Stimulated activated CD8-positive, alpha-beta memory T cell treated with anti-CD3 and anti-CD28 coated beads, Interleukin-4, amount 100 ng/mL, for 48 hours (primary cell): ENCODE results near the gene LCT.
"Not testable (repeated sequence)": the region's sequence is repeated elsewhere in the genome, so short reads cannot be mapped to it uniquely, and the experiment has no call there.

Source experiments
- DNase-seq: peaks from one replicate; pipeline ENCODE4 v3.0.0-alpha.2; 2020

The LCT gene

DNA sequence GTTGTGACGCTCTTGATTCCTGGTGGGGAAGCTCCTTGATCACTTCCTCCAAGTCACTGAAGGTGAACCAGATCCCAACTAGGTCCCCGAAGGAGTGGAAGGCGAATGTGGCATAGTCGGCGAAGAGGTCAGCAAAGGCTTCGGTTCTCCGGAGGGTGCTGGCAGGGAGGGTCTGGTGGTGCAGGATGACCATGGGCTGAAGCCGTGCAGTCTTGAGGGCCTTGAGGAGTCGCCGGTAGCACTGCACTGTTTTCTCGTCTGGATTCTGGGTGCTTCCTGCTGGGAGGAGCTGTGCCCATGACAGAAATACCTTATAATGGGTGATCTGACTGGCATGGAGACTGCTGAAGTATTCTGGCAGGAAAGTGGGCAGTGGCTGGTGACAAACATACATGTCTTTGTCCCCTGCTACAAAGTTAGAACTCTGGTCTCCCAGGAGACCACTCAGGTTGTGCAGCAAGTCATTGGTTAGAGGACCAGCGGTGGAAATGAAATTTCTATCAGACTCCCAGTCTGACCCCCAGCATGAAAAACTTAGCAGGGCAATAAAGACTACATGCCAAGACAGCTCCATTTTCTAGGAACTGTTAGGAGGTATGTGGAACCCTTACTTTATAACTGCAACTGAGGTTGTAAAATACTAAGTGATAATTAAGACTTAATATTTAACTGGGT is at the start of gene LCT:
TSS of gene LCT (minus strand) at position 589 of the 675 bp plus-strand sequence. CDS start at position 574, 15 bp downstream.
- DNase-seq = no peak

DNA sequence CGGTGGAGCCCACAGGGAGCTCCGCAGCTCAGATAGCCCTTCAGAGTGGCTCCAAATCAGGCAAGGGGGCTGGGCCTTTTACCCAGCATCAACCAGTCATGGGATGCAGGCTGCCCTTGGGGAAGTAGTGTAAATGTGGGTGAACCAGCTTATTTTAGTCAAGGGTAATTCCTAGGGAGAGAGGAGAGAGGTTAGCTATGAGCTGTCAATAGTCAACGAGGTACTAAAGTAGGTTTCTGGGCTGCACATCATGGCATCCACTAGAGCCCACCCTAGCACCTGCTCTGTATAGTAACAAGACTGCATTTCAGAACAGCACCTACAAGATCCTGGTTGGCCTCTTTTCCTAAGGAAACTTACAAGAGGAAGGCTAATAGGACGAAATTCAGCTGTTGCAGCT is 48.7 kb upstream of the LCT start:
- DNase-seq = no peak

GRCh38 chr2:135882415-135882814 is 45.4 kb upstream of the LCT start:
- DNase-seq = no peak

DNA sequence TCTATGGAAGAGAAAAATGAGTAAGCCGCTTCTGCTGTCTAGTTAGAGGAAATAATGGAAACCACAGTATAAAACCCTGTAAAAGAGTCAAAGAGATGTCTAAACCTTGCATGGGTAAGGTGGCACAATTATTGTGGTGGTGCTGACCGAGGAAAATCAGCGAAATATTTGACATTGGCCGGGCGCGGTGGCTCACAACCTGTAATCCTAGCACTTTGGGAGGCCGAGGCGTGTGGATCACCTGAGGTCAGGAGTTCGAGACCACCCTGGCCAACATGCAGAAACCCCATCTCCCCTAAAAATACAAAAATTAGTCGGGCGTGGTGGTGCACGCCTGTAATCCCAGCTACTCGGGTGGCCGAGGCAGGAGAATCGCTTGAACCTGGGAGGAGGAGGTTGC is 39.8 kb upstream of the LCT start:
- not testable (repeated sequence) for DNase-seq

GRCh38 chr2:135876066-135876711 is 39.2 kb upstream of the LCT start, which contains the start of gene MCM6:
Gene MCM6 (minus strand): TSS chr2:135876443. CDS start chr2:135876365, 78 bp downstream.
- DNase-seq = peak; percentile 99

DNA sequence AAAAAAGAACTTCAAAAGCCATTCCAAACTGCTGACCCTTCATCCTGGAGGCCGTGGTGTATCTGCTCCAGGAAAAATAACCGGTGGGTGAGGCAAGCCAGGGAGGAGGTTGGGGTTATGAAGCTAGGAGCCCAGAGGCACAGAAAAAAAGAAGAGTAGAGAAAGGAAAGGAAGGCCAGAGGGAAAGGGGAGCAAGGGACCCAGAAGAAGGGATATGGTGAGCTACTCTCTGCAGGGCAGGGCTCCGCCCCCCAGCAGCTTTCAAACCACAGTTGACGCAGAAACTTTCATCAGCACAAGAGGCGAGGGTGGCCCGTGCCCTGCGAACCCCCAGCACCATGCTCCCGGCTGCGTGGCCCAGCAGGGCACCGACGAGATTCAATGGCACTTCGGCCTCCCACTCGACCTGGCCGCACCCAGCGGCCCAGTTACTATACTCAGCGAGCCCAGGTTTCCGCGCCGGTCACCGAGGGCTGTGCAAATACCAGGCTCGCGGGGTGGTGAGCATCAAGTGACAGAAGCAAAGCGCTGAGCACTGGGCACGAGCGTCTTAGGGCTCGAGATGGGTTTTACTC is 38.6 kb upstream of the LCT start:
- peak; percentile 85 for DNase-seq

GRCh38 chr2:135874777-135875365 is 37.9 kb upstream of the LCT start:
- DNase-seq = peak; percentile 38

DNA sequence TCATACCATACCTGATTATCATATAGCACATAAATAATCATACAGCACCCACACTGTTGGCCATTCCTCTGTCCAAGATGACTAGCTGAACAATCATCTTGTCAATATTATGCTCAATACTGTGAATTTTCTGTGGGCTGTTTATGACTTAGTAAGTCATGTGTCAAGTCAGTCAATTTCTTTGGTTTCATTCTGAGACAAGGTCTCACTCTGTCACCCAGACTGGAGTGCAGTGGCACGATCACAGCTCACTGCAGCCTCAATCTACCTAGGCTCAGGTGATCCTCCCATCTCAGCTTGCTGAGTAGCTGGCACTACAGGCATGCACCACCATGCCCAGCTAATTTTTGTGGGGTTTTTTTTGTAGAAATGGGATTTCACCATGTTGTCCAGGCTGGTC is 33.6 kb upstream of the LCT start:
- DNase-seq = peak; percentile 40

DNA sequence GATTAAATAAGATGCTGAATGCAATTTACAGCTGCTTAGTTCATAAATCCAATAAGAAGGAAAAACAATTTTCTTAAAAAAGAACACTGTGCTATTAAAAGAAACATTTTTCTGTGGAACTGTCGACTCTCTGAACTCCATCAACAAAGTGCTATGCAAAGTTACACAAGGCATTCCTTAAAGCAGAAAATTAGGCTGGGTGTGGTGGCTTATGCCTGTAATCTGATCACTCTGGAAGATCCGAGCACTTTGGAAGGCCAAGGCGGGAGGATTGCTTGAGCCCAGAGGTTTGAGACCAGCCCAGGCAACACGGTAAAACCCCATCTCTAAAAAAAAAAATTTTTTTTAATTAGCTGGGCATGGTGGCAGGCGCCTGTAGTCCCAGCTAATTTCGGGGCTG is 26.2 kb upstream of the LCT start:
- DNase-seq = no peak

DNA sequence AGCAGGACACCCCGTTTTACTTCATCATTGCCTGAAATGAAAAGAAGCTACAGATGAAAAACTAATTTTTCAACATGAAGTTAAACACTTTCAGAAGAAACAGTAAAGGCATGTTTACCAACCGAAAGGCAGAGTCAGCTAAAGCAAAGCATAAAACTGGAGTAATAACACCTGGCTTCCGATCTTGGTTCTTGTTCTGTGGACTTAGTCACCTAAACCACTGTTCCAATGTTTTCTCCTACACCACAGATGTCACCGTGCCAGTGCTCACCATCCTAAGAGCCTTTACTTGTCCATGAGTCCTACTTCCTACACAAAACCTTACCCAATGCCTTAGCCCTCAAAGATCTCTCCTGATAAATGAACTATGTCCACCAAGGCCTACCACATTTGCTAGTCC is 25.7 kb upstream of the LCT start:
- DNase-seq = no peak

- no peak for DNase-seq
Measured at GRCh38 chr2:135853401-135853800, 16.4 kb upstream of the LCT start.

DNA sequence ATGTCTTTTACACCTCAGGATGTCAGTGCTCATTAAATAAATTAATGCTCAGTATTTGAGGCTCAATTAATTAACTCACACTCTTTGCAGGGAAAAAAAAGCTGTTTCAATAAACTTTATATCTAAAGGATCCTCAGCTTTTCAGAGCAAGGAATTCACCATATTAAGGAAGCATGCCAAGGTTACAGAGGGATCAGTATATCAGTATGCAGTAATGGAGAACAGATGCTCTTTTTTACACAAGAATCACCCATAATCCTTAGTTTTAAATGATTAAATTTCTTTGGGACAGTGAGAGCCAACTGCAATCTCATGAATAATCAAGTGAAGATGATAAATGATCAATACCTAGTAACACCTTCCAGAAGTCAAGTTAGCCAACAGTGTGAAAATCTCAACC is 14.9 kb upstream of the LCT start:
- no peak for DNase-seq

DNA sequence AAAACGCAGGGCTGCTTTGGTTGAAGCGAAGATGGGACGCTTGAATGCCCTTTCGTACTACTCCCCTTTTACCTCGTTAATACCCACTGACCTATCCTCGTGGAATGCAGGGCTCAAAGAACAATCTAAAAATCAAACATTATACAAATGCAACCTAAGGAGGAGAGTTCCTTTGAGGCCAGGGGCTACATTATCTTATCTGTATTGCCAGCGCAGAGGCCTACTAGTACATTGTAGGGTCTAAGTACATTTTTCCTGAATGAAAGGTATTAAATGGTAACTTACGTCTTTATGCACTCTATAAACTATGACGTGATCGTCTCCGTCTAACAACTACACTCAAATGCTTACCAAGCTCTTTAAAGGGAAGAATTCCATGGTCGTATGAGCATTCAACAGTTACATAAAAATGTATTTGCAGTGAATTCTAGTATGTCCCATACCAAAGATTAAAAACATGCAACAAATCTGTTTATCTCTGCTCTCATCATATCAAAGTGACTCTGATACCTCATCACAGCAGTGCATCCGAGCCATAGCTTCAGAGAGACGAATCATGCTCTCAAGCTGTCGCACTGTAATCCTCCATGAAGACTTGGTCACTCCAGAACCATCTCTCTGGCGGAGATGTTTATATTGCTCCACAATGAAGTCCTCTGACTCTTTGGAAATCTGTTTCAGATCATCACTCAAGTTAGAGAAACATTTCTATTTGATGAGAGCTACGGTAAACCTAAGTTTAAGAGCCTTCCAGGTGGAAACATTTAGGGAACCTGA is 14.1 kb upstream of the LCT start:
- no peak for DNase-seq

GRCh38 chr2:135849087-135849486 is 12.1 kb upstream of the LCT start:
- no peak for DNase-seq

GRCh38 chr2:135845997-135846396 is 9.0 kb upstream of the LCT start:
- DNase-seq = no peak

- DNase-seq = no peak
Measured at GRCh38 chr2:135845257-135845656, 8.3 kb upstream of the LCT start.

GRCh38 chr2:135844301-135844895 is 7.4 kb upstream of the LCT start:
- no peak for DNase-seq

GRCh38 chr2:135843671-135844070 is 6.7 kb upstream of the LCT start:
- DNase-seq = no peak

DNA sequence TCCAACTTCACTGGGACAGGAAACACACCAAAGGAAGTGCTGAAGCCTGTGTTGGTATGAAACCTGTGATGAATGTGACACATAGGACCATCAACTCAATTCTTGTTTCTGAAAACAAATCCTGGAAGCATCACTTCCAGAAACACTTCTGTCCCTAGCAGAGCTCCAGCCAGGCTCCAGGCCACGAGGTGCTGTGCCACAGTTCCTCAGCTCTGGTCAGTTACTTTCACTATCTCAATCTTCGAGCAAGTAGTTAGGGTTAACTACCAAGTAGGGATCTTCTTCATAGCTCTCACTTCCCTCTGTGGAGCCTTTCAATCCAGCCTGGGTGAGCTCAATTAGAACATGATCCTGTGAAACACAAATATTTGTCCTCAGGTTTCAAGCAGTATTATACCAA is 3.6 kb upstream of the LCT start:
- no peak for DNase-seq

- no peak for DNase-seq
Measured at GRCh38 chr2:135839713-135840112, 2.7 kb upstream of the LCT start.

GRCh38 chr2:135838502-135838901 is 1.5 kb upstream of the LCT start:
- no peak for DNase-seq

- DNase-seq = no peak
Measured at GRCh38 chr2:135832891-135833290, 4.1 kb downstream of the LCT start.
